A172 (cell line): Measurements from ENCODE around the gene SERPINA6. TPM values are rescaled to one million over a fixed set of nuclear protein-coding genes. Genes with fewer than 3 reads are reported as not detected.
"Not testable (repeated sequence)": the region's sequence is repeated elsewhere in the genome, so short reads cannot be mapped to it uniquely, and the experiment has no call there.

ENCODE experiments used
- DNase-seq: peaks from one replicate; pipeline ENCODE4 v3.0.0-alpha.2; 2015; ENCODE audit warnings: low spot score
- total RNA-seq: library from RNA; depleted of rRNA; stranded (reverse); fragments of >200 nt; shearing (Covaris generic); gene quantifications from 2 replicates; pipeline ENCODE4 v1.2.3, GENCODE V29; 2014; rRNA removed

SERPINA6 gene
- total RNA-seq, 1 experiment from 2014 or later, result not detected

GRCh38 chr14:94292526-94292871 is 30.6 kb downstream of the SERPINA6 start:
- no peak for DNase-seq

- no peak for DNase-seq
These were observed 31.1 kb downstream of the SERPINA6 start for GRCh38 chr14:94291906-94292525.

GRCh38 chr14:94291159-94291905 is 31.8 kb downstream of the SERPINA6 start:
- DNase-seq, result no peak

GRCh38 chr14:94290197-94290596 is 32.9 kb downstream of the SERPINA6 start:
- DNase-seq, result no peak

GRCh38 chr14:94288610-94289465 is 34.3 kb downstream of the SERPINA6 start:
- no peak for DNase-seq

GRCh38 chr14:94285158-94285557 is 38.0 kb downstream of the SERPINA6 start:
- DNase-seq, result no peak

- no peak for DNase-seq
These were observed 38.9 kb downstream of the SERPINA6 start for GRCh38 chr14:94284221-94284620.

GRCh38 chr14:94282991-94283723 is 40.0 kb downstream of the SERPINA6 start:
- DNase-seq, result no peak

DNA sequence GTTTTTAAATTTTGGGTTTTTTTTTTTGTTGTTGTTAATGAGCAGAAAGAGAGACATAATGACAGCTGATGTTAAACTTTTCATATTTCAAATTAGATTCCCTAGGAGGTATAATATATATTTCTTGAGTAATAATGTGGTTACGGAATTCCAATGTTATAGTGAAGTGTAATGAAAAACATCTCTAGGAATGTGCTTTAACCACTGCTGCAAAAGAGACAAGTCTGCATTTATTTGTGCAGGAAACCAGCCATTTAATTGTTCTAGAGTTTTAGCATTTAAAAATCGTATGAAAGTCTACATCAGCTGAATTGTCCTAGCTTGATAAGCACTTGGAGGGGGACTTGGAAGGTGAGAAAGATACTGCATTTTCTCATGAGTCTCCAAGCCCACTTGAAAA is 44.4 kb downstream of the SERPINA6 start:
- DNase-seq, result no peak

DNA sequence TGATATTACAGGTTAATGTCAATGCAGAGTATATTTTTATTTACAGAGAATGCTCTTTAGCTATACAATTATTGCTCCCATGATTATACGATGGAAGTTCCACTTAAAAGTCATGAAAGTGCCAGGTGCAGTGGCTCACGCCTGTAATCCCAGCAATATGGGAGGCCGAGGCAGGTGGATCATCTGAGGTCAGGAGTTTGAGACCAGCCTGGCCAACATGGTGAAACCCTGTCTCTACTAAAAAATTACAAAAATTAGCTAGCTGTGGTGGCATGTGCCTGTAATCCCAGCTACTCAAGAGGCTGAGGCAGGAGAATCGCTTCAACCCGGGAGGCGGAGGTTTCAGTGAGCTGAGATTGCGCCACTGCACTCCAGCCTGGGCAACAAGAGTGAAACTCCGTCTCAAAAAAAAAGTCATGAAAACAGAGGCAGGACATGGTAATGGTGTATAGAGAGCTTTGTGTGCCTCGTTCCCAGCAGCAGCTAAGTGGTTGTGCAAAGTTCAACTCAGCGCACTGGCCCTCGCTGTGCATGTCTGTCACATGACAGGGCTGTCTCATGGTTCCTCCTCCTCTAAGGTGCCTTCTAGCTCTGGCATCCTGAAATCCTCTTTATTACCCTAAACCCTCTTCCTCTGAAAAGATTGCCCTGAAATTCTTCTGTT is 46.1 kb downstream of the SERPINA6 start:
- DNase-seq, result not testable (repeated sequence)

GRCh38 chr14:94269156-94269555 is 54.0 kb downstream of the SERPINA6 start:
- no peak for DNase-seq

DNA sequence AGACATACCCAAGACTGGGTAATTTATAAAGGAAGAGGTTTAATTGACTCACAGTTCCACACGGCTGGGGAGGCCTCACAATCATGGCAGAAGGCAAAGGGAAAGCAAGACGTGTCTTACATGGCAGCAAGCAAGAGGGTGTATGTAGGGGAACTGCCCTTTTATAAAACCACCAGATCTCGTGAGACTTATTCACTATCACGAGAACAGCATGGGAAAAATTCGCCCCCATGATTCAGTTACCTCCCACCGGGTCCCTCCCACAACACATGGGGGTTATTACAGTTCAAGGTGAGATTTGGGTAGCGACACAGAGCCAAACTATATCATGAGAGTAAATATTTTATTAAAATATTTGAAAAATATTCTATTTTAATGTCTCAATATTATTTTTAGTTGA is 54.6 kb downstream of the SERPINA6 start:
- not testable (repeated sequence) for DNase-seq

DNA sequence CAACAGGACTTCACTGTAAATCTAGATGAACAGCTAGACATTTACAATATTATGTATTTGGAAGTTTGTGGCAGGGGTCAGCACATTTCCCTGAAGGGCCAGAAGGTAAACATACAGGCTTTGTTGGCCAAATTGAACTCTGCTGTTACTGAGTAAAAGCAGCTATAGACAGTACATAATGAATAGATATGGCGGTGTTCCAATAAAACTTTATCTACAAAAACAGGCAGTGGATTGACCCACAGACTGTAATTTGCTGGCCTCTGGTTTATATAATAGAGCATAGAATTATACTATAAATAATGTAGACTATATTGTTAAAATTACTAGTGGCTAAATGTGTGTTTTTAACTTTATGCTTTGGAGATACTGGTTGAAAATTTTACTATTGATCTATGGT is 55.8 kb downstream of the SERPINA6 start:
- no peak for DNase-seq

GRCh38 chr14:94264195-94264594 is 58.9 kb downstream of the SERPINA6 start:
- DNase-seq, result not testable (repeated sequence)

Other genes starting within 250 kb of the SERPINA6 start
- 142 and 162 TPM in 2 replicates for gene DDX24, start 242.1 kb downstream of the SERPINA6 start, total RNA-seq
- gene IFI27L1, start 242.0 kb downstream of the SERPINA6 start, total RNA-seq, result 8.8 and 11.1 TPM in 2 replicates
- 5.9 and 10.1 TPM in 2 replicates for gene IFI27, start 212.6 kb downstream of the SERPINA6 start, total RNA-seq
- gene IFI27L2, start 193.7 kb downstream of the SERPINA6 start, total RNA-seq, result 86.1 and 89.0 TPM in 2 replicates
- 1.5 and 3.6 TPM in 2 replicates for gene PPP4R4, start 149.0 kb downstream of the SERPINA6 start, total RNA-seq
- gene SERPINA10, start 30.1 kb downstream of the SERPINA6 start, total RNA-seq, result not detected in 2 replicates
- not detected in 2 replicates for gene SERPINA2, start 43.4 kb upstream of the SERPINA6 start, total RNA-seq
- 0.78 and 1.2 TPM in 2 replicates for gene SERPINA1, start 65.3 kb upstream of the SERPINA6 start, total RNA-seq
- gene SERPINA11, start 129.5 kb upstream of the SERPINA6 start, total RNA-seq, result not detected in 2 replicates
- 0.34 TPM in 1 of 2 replicates, not detected in the other for gene SERPINA9, start 152.9 kb upstream of the SERPINA6 start, total RNA-seq
- not detected in 2 replicates for gene SERPINA12, start 186.1 kb upstream of the SERPINA6 start, total RNA-seq
- not detected in 2 replicates for gene SERPINA4, start 238.1 kb upstream of the SERPINA6 start, total RNA-seq